Effector memory CD4-positive, alpha-beta T cell (primary cell): Measurements from ENCODE around the gene LILRA5.

ENCODE experiments used
- DNase-seq, 3 donors: peaks; one replicate each; pipeline ENCODE4 v3.0.0-alpha.2; 2020
- H3K27ac ChIP-seq: 2 replicates; pipeline ENCODE4 v1.7.0; 2013; ENCODE audit warnings: mild to moderate bottlenecking, low read length, moderate library complexity; ENCODE audit not compliant: insufficient read depth, poor library complexity, severe bottlenecking
- H3K27me3 ChIP-seq: replicated peaks from 2 replicates; pipeline ENCODE4 v1.7.0; 2013; ENCODE audit warnings: mild to moderate bottlenecking, low read length; ENCODE audit not compliant: insufficient read depth, control insufficient read depth, poor library complexity, severe bottlenecking
- H3K36me3 ChIP-seq: 2 replicates; pipeline ENCODE4 v1.7.0; 2013; ENCODE audit warnings: mild to moderate bottlenecking, low read length, moderate library complexity; ENCODE audit not compliant: control insufficient read depth, insufficient read depth
- H3K4me1 ChIP-seq: 2 replicates; pipeline ENCODE4 v1.7.0; 2013; ENCODE audit warnings: low read length, mild to moderate bottlenecking; ENCODE audit not compliant: control insufficient read depth, insufficient read depth, poor library complexity, severe bottlenecking
- H3K4me3 ChIP-seq: 2 replicates; pipeline ENCODE4 v1.7.0; 2013; ENCODE audit warnings: low read length, low read depth, mild to moderate bottlenecking; ENCODE audit not compliant: insufficient read depth, poor library complexity, severe bottlenecking
- H3K9me3 ChIP-seq: 2 replicates; pipeline ENCODE4 v1.7.0; 2013; ENCODE audit warnings: mild to moderate bottlenecking, low read length, moderate library complexity; ENCODE audit not compliant: control insufficient read depth

Gene LILRA5

GRCh38 chr19:54266133-54266532 lies 46.8 kb downstream of the LILRA5 start:
- H3K27ac ChIP-seq, result no peak overlapping the region
- DNase-seq, result peak in 2 of 3 donors; percentile 17 to 43

DNA sequence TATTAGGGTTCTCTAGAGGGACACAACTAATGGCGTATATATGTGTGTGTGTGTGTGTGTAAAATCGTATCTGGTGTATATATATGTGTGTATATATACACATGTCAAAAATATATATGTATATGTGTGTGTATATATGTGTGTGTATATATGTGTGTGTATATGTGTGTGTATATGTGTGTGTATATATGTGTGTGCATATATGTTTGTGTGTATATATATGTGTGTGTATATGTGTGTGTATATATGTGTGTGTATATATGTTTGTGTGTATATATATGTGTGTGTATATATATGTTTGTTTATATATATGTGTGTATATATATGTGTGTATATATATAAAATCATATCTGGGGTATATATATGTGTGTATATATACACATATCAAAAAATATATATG lies 50.5 kb downstream of the LILRA5 start:
- Histone ChIP-seq H3K27me3 (no peaks in the 10 kb centered on the region), H3K27ac (no peak overlapping the region), H3K4me1 (no peaks in the 10 kb centered on the region), H3K36me3 (no peaks in the 10 kb centered on the region), H3K9me3 (no peaks in the 10 kb centered on the region), H3K4me3 (no peak overlapping the region)
- DNase-seq, result no peak

More at GRCh38 chr19:54266133-54266532, 46.8 kb downstream of the LILRA5 start:
- Histone ChIP-seq H3K27me3 (no peaks in the 10 kb centered on the region), H3K36me3 (no peaks in the 10 kb centered on the region), H3K4me3 (no peak overlapping the region), H3K4me1 (no peaks in the 10 kb centered on the region), H3K9me3 (no peaks in the 10 kb centered on the region)

DNA sequence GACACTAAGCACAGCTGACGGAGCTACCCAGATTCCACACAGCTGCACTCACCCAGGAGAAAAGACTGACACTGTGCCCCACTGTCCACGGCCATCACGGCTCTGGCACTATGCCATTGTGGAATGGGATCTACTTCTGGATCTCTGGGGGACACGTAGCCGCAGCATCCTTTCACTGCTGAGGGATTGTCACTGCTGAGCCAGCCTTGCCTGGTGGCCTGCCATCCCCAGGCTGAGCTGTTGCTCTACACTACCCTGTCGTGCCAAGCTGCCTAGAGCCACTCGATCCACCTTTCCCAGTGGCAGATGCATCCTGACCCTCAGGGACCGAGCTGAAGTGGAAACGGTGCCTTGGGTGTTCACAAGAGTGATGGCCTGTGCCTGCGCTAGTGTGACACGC lies 50.9 kb downstream of the LILRA5 start:
- no peaks in the 10 kb centered on the region for H3K4me1 ChIP-seq
- no peaks in the 10 kb centered on the region for H3K36me3 ChIP-seq
- DNase-seq, result no peak

GRCh38 chr19:54257116-54257480 lies 55.9 kb downstream of the LILRA5 start, which contains the start of gene LILRB5:
LILRB5 (minus strand) TSS chr19:54257273; CDS start chr19:54257193, 80 bp downstream.
- H3K4me1 ChIP-seq, result no peaks in the 10 kb centered on the region
- no peaks in the 10 kb centered on the region for H3K36me3 ChIP-seq
- no peaks in the 10 kb centered on the region for H3K9me3 ChIP-seq
- no peak within 1 kb of the TSS for H3K4me3 ChIP-seq
- DNase-seq, result no peak
- no peaks in the 10 kb centered on the region for H3K27me3 ChIP-seq
- no peak within 1 kb of the TSS for H3K27ac ChIP-seq

More for the DNA sequence above, 50.9 kb downstream of the LILRA5 start:
- Histone ChIP-seq H3K4me3 (no peak overlapping the region), H3K27me3 (no peaks in the 10 kb centered on the region), H3K9me3 (no peaks in the 10 kb centered on the region), H3K27ac (no peak overlapping the region)
